NCI-H2227 (cell line): ENCODE data around the gene STK10.

Experiments used
- DNase-seq: peaks from one replicate; lab custom pipeline; 2025; ENCODE audit not compliant: unreplicated experiment; lab: John Stamatoyannopoulos, UW

Gene STK10

GRCh38 chr5:172189693-172190296 is 1.8 kb upstream of the STK10 start:
- no peak for DNase-seq

DNA sequence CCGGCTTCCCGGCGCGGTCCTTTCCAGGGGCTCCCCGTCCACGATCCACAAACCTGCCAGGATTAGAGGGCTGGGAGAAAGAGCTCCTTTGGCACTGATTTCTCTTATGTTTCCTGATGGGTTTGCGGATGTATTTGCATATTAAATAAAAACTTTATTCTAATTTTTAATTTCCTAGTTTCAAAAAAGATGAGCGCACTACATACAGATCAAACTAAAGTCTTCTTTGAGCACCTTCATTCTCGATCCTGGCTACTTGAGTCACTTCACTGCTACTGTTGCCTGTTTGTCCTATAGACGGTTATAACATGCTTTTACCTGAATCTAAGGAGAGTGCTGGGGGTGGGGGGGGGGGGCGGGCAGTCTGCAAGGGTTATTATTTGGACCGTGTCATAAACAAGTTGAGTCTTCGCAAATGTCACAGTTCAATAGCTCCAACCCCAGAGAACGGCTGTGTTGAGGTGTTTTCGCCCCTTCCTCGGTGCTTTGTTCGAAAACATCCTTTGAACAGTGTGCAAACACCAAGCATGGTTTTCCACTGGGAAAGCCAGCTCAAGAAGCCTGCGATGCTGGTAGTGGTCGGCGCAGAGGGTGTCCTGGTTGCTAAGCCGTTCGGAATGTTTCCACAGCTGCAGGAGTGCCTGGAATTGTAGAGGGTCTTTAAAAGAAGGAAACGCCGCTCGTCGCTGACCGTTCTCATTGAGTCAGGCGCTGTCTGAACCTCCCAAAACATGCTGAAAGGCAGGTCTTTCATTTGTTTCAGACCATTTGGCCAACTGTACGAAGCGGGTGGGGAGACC is 1.1 kb upstream of the STK10 start:
- DNase-seq, result peak; percentile 42

DNA sequence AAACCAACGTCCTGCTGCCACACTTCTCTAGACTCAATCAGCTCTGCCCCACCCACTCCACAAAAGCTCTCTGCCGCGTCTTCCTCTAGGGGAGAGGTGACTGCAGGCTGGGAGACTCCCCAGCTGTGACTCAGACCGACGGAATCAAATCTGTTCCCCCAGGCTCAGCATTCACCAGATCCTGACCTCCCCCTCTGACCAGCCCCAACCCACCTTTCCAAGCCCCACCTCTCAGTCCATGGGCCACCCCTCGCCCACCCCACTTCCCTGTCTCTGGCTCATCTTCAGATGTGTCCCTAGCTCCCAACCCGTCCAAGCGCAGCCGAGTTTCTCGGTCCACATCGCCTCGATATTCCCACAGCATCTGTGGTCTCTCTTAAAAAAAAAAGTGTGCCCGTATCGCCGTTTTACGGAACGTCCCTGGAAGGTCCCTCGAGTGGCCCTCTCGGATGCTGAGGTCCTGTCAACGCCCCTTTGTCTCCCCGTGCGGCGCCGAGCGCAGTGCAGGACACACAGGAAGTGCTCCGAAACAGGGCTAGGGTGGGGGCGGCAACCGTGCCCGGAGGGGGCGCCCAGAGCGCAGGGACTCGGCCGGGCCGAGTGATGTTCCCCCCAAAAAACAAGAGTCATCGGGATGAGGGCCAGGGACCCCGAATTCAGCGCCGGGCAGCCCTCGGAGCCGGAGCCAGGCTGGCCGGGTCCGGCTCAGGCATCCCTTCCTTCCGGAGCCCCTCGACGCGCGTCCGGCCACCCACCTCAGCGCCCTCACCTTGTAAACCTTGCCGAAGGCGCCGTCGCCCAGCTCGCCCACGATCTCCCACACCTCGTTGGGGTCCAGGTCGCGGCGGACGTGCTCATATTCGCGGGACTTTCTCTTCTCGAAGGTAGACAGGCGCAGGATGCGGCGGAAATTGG is 649 bp downstream of the STK10 start:
- peak; percentile 46 for DNase-seq

GRCh38 chr5:172186114-172186695 is 1.8 kb downstream of the STK10 start:
- no peak for DNase-seq

DNA sequence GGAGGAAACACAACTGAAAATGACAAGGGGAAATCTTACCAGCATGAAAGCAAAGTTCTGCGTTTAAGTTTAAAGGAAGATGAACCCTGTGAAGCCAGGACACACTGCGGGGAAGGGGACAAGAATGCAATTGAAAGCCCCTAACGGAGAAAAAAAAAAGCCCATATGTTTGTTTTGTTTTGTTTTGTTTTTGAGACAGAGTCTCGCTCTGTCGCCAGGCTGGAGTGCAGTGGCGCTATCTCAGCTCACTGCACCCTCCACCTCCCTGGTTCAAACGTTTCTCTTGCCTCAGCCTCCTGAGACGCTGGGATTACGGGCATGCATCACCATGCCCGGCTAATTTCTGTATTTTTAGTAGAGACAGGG is 2.9 kb downstream of the STK10 start:
- DNase-seq, result no peak

DNA sequence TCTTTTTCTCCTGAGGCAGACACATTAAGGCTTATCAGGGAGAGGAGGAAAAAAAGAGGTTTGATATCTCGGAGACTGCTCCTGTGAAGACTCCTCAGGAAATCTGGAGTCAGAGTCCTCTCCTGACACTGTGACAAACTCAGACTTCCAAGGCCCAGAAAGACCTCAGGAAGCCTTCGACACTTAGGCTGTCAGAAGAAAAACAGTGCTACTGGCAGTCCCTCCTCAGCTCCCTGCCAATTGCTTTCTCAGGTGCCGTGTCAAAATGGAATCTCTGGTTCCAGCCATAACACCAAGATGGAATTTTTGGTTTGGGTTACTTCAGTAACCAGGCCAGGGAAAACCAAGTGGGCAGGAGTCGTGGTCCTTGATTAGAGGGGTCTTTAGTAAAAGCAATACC is 4.1 kb downstream of the STK10 start:
- no peak for DNase-seq

- no peak for DNase-seq
Measured at GRCh38 chr5:172182291-172182690, 5.7 kb downstream of the STK10 start.

DNA sequence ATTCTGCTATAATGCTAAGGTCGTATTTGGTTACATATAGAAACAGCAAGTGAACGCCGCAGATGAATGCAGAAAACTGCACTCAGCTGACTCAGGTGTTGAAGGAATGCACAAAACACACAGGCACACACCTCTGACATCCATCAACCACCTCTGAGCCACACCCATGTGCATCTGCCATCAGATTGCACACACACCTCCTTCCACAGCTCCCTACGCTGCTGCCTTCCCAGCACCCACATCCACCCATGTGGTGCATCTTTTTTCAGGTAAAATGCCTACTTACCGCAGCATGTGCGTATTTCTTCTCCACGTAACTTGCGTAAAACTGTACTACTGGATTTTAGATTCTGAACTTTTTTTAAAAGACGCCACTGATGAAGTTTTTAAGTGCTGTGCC is 7.1 kb downstream of the STK10 start:
- no peak for DNase-seq

- no peak for DNase-seq
Measured at GRCh38 chr5:172178991-172179989, 8.7 kb downstream of the STK10 start.

GRCh38 chr5:172178301-172178987 is 9.6 kb downstream of the STK10 start:
- DNase-seq, result no peak

GRCh38 chr5:172177176-172177575 is 10.8 kb downstream of the STK10 start:
- no peak for DNase-seq

DNA sequence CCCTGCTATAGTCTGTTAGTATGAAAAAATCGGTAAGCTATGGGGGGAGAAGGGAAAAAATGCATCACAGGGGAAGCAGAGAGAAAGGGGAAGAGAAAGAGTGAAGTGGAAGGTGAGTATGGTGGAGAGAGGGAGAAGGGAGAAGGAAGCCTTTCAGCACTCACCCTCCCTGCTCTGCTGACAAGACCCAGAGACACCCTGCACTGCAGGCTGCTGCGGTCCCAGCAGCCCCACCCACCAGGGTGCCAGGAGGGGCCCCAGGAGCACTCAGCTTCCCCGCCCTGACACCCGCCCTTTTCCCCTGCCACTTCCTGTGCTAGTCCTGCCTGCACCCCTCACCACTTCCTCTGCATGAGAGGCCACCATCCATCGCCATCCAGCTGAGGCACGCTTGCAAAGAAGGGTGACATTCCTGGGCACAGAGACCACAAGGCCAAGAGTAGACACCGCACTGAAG is 12.7 kb downstream of the STK10 start:
- DNase-seq, result no peak

DNA sequence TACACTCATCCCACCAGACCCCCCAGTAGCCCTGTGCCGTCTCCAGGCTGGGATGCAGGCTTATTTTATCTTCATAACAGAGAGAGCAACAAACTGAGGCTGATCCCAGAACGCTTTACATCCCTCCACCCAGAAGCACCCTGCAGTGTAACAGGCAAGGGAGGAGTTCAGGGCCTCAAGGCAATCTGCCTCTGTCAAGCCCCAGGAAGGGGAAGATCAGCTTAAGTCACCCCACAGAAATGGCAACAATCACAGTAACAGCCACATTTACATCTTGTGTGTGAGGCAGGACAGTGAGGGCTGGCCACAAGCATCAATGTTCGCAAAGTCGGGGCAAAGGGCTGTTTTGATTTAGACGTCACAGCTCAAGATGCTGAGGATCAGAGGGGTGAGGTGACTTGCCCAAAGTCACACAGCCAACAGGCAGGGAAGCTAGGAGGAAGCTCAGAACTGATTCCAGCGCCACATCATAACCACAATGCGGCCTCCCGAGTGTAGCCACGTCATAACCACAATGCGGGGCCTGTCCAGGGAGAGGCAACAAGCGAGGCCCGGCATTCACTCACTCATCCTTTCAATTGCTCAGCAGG is 14.4 kb downstream of the STK10 start:
- no peak for DNase-seq

DNA sequence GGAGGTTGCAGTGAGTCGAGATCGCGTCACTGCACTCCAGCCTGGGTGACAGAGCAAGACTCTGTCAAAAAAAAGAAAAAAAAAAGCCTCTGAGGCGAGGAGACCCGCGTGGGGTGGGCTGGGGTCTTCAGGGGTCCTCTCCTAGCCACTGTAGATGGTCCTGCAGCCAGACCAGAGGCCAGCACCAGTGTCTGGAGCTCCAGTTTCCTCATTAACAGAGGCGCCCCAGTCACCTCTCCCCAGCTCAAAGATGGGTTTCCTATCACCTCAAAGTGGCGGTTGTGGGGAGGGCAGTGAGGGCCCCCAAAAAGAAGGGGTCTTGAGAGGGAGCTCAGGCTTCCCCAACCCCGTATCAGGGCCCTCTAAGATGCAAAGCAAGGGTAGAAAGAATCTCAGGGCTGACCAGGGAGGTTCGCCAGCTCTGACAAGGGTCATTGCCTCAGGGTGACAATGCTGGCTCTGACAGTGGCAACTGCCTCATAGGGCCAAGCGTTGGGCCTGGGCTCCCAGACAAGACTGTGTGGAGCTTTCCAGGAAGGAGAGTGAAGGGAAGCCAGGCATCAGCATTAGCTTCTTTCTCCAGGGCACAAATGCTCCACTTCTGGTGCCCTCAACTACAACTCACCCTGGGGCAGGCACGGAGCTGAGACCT is 15.0 kb downstream of the STK10 start:
- DNase-seq, result no peak

DNA sequence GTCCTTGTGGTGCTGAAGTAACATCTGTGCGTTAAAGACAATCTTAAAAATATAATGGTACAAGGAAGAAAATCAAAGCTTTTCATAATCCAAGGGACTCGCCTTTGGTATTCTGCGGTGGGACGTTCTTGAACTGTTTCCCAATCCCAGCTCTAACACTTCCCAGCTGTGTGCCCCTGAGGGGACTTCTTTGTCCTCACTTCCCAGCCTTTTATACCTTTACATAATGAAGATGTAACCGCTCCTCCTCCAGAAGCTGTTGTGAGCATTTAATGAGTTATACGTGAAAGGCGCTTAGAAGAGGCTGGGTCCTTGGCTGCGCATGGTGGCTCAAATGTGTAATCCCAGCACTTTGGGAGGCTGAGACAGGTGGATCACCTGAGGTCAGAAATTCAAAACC is 16.9 kb downstream of the STK10 start:
- DNase-seq, result no peak

- DNase-seq, result no peak
Measured at GRCh38 chr5:172170251-172170701, 17.7 kb downstream of the STK10 start.

- DNase-seq, result no peak
Measured at GRCh38 chr5:172169216-172169615, 18.8 kb downstream of the STK10 start.

GRCh38 chr5:172168311-172168710 is 19.7 kb downstream of the STK10 start:
- DNase-seq, result no peak

GRCh38 chr5:172167895-172168294 is 20.1 kb downstream of the STK10 start:
- DNase-seq, result no peak
